GM10266 (cell line): ENCODE results near the gene PKD1.

ENCODE experiments used
- DNase-seq: peaks from one replicate; pipeline ENCODE4 v3.0.0; 2012; ENCODE audit errors: extremely low spot score
- CTCF ChIP-seq: IDR thresholded peaks from 2 replicates; pipeline ENCODE4 v1.5.1; 2012; ENCODE audit warnings: mild to moderate bottlenecking, low read depth; ENCODE audit not compliant: control insufficient read depth, insufficient read depth; ENCODE audit errors: missing control alignments

The PKD1 gene

DNA sequence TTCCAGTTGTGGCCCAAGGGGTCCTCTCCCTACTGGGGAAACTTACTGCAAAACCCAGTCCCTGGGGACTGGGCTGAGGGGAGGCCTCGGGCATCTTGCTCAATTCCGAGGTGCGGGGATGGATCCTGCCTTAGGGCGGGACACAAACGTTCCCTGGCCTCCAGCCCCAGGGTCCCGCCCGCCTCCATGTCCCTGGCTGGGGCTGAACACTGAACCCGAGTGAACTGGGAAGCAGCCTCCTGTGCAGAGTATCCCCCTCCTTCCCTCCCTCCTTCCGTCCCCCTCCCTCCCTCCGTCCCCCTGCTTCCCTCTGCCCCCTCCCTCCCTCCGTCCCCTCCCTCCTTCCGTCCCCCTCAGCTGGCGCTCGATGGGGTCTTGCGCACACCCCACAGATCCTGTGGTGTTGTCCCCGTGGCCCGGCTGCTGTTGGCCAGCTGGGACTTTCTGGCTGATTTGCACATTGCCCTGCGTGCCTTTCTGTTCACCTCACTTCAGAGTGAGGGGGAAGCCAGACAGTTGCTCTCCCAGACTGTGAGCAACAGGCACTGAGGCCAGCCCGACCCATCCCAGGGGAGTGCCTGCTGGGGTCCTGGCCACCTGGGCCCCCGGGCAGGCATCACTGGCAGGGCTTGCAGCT is 25.3 kb upstream of the PKD1 start:
- no peak for TF ChIP-seq CTCF
- peak; percentile 67 for DNase-seq

- no peak for TF ChIP-seq CTCF
Observed at GRCh38 chr16:2159175-2159838, 23.6 kb upstream of the PKD1 start.

DNA sequence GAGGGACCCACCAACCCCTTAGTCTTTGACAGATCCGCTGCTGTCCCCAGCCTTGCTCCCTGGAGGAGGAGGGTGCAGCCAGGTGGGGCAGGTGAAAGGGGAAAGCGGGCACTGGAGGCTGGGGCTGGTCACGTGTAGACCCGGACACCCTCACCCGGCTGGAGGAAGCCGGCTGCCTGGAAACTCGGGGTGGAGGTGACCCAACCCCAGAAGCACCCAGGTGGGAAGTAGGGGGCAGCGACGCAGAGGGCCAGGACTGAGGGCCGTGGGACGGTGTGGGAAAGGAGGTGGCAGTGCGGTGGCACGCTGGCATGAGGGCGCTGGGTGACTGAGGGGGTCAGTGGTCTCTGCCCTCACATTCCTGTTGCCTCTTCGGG is 22.6 kb upstream of the PKD1 start:
- TF ChIP-seq CTCF, result no peak
- no peak for DNase-seq

More at GRCh38 chr16:2159175-2159838, 23.6 kb upstream of the PKD1 start:
- no peak for DNase-seq

DNA sequence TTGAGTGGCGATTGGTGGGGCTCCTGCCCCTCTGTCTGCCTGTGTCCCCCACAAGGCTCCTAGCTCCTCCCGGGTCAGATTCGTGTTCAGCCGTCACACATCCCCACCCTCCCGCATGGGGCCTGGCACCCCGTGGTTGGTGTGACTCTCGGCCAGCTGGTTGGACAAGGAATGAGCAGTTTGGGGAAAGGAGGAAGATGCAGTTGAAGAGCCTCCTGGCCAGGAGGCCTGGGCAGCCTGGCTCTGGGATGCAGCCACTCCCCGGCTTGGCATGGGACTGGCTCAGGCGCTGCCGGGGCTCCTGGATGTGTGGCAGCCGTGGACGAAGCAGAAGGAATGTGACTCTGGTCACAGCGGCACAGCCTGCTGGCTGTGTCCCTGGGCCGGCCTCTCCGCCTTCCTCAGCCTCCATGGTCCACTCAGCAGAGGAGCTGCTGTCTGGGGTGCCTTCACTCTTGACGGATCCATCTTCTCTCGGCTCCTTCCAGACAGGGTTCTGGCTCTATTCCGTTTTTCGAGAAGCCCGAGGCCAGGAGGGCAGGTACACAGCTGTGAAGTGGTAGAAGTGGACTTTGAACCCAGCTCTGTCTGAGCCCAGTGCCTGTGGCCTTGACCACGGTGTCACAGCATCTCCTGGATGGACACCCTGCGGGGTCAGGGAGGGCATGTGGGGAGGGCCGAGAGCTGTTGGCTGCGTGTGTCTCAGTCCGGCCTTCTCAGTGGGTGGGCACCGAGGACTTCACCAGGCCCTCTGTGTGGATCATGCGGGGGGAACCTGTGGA is 22.0 kb upstream of the PKD1 start:
- DNase-seq, result no peak

GRCh38 chr16:2156849-2157224 is 21.1 kb upstream of the PKD1 start:
- DNase-seq, result no peak
- no peak for TF ChIP-seq CTCF

More for the DNA sequence above, 22.0 kb upstream of the PKD1 start:
- TF ChIP-seq CTCF, result no peak

- no peak for DNase-seq
Observed at GRCh38 chr16:2155977-2156848, 20.5 kb upstream of the PKD1 start.

More at GRCh38 chr16:2155977-2156848, 20.5 kb upstream of the PKD1 start:
- TF ChIP-seq CTCF, result no peak
